NCI-H446 (cell line): Measurements from ENCODE around the gene SOX21.

Experiments used
- DNase-seq, 2 experiments: peaks; one replicate each; lab custom pipeline; 2025; lab: John Stamatoyannopoulos, UW

Gene SOX21

GRCh38 chr13:94709001-94709834, 3.1 kb downstream of the SOX21 start:
- no peak for DNase-seq

DNA sequence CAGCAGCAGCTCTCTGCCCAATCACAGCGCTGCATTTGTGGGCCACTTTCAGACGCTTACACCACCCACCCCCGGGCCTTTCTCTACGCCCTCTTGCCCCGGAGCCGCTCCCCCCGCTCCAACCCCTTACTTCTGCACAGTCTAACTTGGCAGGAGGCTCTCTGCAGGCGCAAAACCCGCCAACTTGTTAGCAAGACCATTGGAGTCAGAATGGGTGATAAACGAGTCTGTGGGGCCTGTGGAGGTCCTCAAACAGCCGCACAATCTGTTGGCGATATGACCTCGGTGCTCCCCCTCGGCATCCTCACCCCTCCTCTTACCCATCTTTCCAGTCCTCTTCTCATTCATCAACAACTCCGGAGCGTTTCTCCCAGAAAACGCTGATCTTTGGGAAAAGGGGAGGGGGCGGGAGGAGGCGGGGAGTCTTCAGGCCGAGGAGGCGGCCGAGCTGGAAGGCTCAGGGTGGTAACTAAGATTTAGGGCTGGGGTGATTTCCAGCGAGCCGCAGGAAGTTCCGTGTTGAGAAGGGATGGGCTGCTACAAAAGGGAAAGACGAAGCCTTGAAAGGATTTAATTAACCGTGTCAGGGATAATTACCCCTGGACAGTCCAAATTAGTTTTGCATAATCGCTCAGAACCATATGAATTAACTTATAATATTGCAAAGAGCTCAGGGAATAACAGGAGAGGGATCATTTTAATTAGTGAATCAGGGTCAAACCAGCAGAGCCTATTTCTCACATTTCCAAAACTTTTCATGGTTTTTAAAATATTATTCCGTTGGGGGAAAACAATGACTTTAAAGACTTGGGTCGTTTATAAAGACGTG, 4.1 kb downstream of the SOX21 start:
- no peak for DNase-seq

- no peak for DNase-seq
Observed at GRCh38 chr13:94707400-94708021, 4.8 kb downstream of the SOX21 start.

GRCh38 chr13:94706843-94707399, 5.4 kb downstream of the SOX21 start:
- DNase-seq, result no peak

GRCh38 chr13:94706101-94706842, 6.1 kb downstream of the SOX21 start:
- DNase-seq, result no peak

GRCh38 chr13:94705081-94706030, 7.0 kb downstream of the SOX21 start:
- DNase-seq, result no peak

DNA sequence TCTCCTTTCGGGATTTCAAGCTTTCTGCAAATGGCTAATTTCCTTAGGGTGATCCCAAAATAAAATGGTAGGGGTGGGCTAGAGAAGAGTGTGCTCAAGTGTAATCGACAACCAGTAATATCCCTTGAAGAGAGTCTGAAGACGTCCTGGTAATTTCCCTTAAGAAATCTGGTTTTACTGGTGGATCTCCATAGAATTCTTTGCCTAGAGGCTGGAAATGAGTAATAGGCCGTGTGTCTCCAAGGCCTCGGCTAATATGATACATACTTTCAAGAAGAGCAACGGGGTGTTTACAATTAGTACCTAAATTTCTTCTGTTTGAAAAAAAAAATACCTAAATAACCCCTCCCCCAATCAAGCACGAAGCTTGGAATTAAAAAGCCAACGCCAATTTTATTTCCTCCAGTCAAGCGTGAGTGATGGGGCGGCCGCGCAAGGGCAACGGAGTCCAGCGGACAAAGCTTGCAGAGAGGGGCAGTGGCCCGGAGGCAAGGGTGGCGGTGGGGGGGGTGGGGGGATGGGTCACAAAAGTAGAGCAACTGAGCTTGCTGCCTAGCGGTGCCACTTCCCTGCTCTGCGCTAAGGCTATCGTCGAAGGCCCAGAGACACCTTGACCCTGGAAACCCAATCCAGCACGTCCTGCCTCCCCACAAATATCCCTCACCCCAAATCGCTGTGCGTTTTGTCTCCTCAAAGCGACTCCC, 7.8 kb downstream of the SOX21 start:
- no peak for DNase-seq

DNA sequence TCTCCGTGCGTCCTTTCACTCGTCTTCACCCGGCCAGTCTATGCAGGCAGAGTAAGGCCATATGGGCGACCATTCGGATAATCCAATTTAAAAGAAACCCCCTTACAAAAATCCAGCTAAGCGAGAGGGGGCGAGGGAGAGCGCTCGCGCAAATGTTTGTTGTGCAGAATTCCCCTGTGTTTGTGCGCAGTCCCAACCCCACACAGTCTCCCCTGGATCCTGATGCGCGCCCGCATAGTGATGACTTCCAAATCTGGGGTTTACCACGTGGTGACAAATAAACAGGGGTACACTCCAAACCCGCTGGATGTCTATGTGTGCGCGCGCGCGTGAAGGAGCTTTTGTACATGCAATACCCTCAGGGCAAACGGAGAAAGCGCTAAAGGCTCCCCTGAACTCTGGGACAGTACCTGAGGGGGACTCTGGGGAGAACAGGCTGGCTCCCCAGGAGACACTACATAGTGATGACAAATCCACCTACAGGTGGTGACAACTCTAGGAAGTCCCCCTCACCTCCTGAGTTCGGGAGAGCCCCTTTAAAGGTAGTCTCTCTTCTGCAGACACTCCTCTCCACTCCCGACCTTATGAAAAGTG, 8.5 kb downstream of the SOX21 start:
- DNase-seq, result no peak

DNA sequence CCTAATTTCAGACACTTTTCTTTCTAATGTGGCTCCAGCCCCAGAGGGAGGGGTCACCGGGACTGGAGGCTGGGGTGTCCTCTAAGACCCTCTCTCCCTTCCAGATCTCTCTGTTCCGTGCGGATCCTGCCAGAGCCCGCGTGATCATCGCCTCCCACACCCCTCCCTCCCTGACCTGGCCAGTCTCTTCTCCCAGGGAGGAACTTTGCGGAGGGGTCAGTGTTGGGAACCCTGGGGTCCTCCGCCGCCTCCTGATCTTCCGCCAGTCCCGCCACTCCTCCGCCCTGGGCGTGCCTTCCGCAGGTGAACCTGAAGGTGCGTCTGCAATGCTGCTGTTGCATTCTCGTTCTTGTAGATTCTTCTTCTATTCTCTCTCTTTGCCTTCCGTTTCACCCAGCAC, 9.1 kb downstream of the SOX21 start:
- DNase-seq, result no peak

GRCh38 chr13:94702181-94703041, 9.9 kb downstream of the SOX21 start:
- DNase-seq, result no peak

- no peak for DNase-seq
Observed at GRCh38 chr13:94701313-94702180, 10.8 kb downstream of the SOX21 start.

GRCh38 chr13:94700536-94700935, 11.8 kb downstream of the SOX21 start:
- no peak for DNase-seq

- no peak for DNase-seq
Observed at GRCh38 chr13:94700051-94700535, 12.3 kb downstream of the SOX21 start.

GRCh38 chr13:94696171-94696570, 16.2 kb downstream of the SOX21 start:
- no peak for DNase-seq

DNA sequence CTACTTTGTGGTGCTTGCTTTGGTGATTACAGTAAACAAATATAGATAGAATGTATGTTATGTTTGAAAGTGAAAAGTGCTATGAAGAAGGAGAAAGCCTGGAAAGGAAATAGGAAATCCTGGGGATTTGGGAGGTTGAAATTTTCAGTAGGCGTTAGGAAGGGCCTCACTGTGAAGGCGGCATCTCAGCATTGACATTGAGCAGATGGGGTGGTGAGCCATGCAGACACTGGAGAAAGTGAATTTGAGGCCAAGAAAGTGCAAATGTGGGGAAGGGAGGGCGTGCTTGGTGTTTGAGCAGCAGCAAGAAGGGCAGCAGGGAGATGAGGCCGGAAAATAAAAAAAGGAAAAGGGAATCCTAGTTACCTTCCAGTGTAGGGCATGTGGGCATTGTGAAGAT, 20.3 kb downstream of the SOX21 start:
- DNase-seq, result no peak

DNA sequence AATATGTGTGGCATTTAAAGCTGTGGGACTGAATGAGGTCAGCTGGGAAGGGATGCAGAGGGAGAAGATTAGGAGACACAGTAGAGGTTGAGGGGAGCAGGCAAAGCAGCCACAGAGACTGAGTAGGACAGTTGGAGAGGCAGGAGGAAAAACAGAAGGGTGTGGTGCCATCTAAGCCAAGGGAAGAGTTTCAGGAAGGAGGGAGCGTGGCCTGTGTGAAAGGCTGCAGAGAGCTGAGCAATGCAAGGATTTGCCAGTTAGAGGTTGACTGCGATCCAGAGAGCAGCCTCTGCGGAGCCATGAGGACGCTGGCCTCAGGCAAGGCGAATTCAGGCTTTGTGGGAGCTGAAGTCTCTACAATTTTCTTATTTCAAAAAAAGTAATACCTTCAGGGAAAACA, 28.9 kb downstream of the SOX21 start:
- DNase-seq, result no peak

- no peak for DNase-seq
Observed at GRCh38 chr13:94682229-94682628, 30.1 kb downstream of the SOX21 start.
